ENCODE data around the gene IARS1. TPM values are rescaled to one million over a fixed set of nuclear protein-coding genes. Genes with fewer than 3 reads are reported as not detected.

Gene IARS1
- total RNA-seq, 1 donor from 2014 or later: 227 TPM

GRCh38 chr9:92295827-92296258 is 2.3 kb upstream of the IARS1 start:
- no peak for DNase-seq (ENCODE audit: low read depth, low spot score)

GRCh38 chr9:92295240-92295790 is 1.8 kb upstream of the IARS1 start:
- no peak for DNase-seq (ENCODE audit: low read depth, low spot score)

- DNase-seq (ENCODE audit: low read depth, low spot score): no peak
Measured at GRCh38 chr9:92294297-92294676, 790 bp upstream of the IARS1 start.

- DNase-seq (ENCODE audit: low read depth, low spot score): no peak
Measured at GRCh38 chr9:92293075-92293354, 482 bp downstream of the IARS1 start.

- no peak for DNase-seq (ENCODE audit: low read depth, low spot score)
Measured at GRCh38 chr9:92292338-92293074, 991 bp downstream of the IARS1 start.

GRCh38 chr9:92291577-92291976 is 1.9 kb downstream of the IARS1 start:
- no peak for DNase-seq (ENCODE audit: low read depth, low spot score)

GRCh38 chr9:92290785-92291429 is 2.6 kb downstream of the IARS1 start:
- DNase-seq (ENCODE audit: low read depth, low spot score): no peak

- DNase-seq (ENCODE audit: low read depth, low spot score): no peak
Measured at GRCh38 chr9:92289708-92290390, 3.6 kb downstream of the IARS1 start.

GRCh38 chr9:92279302-92279701 is 14.2 kb downstream of the IARS1 start:
- DNase-seq (ENCODE audit: low read depth, low spot score): no peak

- no peak for DNase-seq (ENCODE audit: low read depth, low spot score)
Measured at GRCh38 chr9:92278110-92278509, 15.4 kb downstream of the IARS1 start.

- DNase-seq (ENCODE audit: low read depth, low spot score): no peak
Measured at GRCh38 chr9:92276331-92277032, 17.0 kb downstream of the IARS1 start.

- no peak for DNase-seq (ENCODE audit: low read depth, low spot score)
Measured at GRCh38 chr9:92275541-92275940, 18.0 kb downstream of the IARS1 start.

- DNase-seq (ENCODE audit: low read depth, low spot score): no peak
Measured at GRCh38 chr9:92270511-92270910, 23.0 kb downstream of the IARS1 start.

- no peak for DNase-seq (ENCODE audit: low read depth, low spot score)
Measured at GRCh38 chr9:92266486-92266885, 27.0 kb downstream of the IARS1 start.

- no peak for DNase-seq (ENCODE audit: low read depth, low spot score)
Measured at GRCh38 chr9:92265154-92265553, 28.3 kb downstream of the IARS1 start.

GRCh38 chr9:92263131-92263530 is 30.4 kb downstream of the IARS1 start:
- no peak for DNase-seq (ENCODE audit: low read depth, low spot score)

- DNase-seq (ENCODE audit: low read depth, low spot score): no peak
Measured at GRCh38 chr9:92257327-92257726, 36.2 kb downstream of the IARS1 start.

- no peak for DNase-seq (ENCODE audit: low read depth, low spot score)
Measured at GRCh38 chr9:92254381-92255337, 38.8 kb downstream of the IARS1 start.

- no peak for DNase-seq (ENCODE audit: low read depth, low spot score)
Measured at GRCh38 chr9:92253656-92254055, 39.8 kb downstream of the IARS1 start.

GRCh38 chr9:92247981-92248380 is 45.5 kb downstream of the IARS1 start:
- DNase-seq (ENCODE audit: low read depth, low spot score): no peak

GRCh38 chr9:92247296-92247695 is 46.2 kb downstream of the IARS1 start:
- DNase-seq (ENCODE audit: low read depth, low spot score): no peak
